Natural killer cell (primary cell): Measurements from ENCODE around the gene B3GALT5. TPM values are rescaled to one million over a fixed set of nuclear protein-coding genes. Genes with fewer than 3 reads are reported as not detected.

Source experiments
- ATAC-seq, 3 donors: fragments of 150-1000 bp in 2 of 3; fragments of 200-7000 bp in 1 of 3; cut with Tn5 transposase; 1 replicate in 1 of 3; 2 replicates in 2 of 3; pipeline ENCODE4 v1.10.0; 2021; ENCODE audit warnings: mild to moderate bottlenecking in 2 of 3, moderate library complexity in 2 of 3
- DNase-seq, 2 donors: peaks; one replicate each; pipeline versions ENCODE4 v3.0.0 to v3.0.0-alpha.2; 2013 to 2021; ENCODE audit warnings: mixed read lengths in 1 of 2
- H3K27ac ChIP-seq: one replicate; pipeline ENCODE4 v1.5.1; 2013; ENCODE audit warnings: mild to moderate bottlenecking, low read length
- H3K27me3 ChIP-seq: one replicate; pipeline ENCODE4 v1.6.1; 2013; ENCODE audit warnings: low read length; ENCODE audit not compliant: control insufficient read depth, insufficient read depth
- H3K36me3 ChIP-seq: one replicate; pipeline ENCODE4 v1.6.1; 2013; ENCODE audit warnings: low read length; ENCODE audit not compliant: control insufficient read depth, insufficient read depth
- H3K4me1 ChIP-seq: one replicate; pipeline ENCODE4 v1.6.1; 2013; ENCODE audit warnings: low read length; ENCODE audit not compliant: control insufficient read depth, insufficient read depth
- H3K4me3 ChIP-seq: one replicate; pipeline ENCODE4 v1.5.1; 2013; ENCODE audit warnings: low read length
- H3K9me3 ChIP-seq: one replicate; pipeline ENCODE4 v1.6.1; 2013; ENCODE audit warnings: low read length; ENCODE audit not compliant: control insufficient read depth, insufficient read depth
- H3K27ac Mint-ChIP-seq, 2 donors: one replicate each; pipeline ENCODE4 v1.8.0; 2022; ENCODE audit warnings: mild to moderate bottlenecking in 2 of 2, mixed read lengths in 2 of 2, moderate library complexity in 1 of 2
- H3K27me3 Mint-ChIP-seq, 2 donors: one replicate each; pipeline ENCODE4 v1.8.0; 2022; ENCODE audit warnings: low read depth in 2 of 2, mixed read lengths in 2 of 2
- H3K36me3 Mint-ChIP-seq: one replicate; pipeline ENCODE4 v1.8.0; 2022; ENCODE audit warnings: mixed read lengths
- H3K4me1 Mint-ChIP-seq, 2 donors: one replicate each; pipeline ENCODE4 v1.8.0; 2022; ENCODE audit warnings: mixed read lengths in 2 of 2
- H3K4me3 Mint-ChIP-seq: one replicate; pipeline ENCODE4 v1.8.0; 2022; ENCODE audit warnings: mild to moderate bottlenecking, moderate library complexity, mixed read lengths
- H3K9me3 Mint-ChIP-seq, 2 donors: one replicate each; pipeline ENCODE4 v1.8.0; 2022; ENCODE audit warnings: mixed read lengths in 2 of 2
- CTCF ChIP-seq: fragments of 200-600 bp; IDR thresholded peaks from one replicate; pipeline ENCODE4 v1.8.0; 2022; ENCODE audit warnings: antibody characterized with exemption
- WGBS: methylation state at CpG from one replicate; pipeline ENCODE4 v1.1.7; 2013; ENCODE audit warnings: missing lambda C conversion rate; ENCODE audit not compliant: insufficient coverage; 5-methylcytosine and 5-hydroxymethylcytosine counted together
- intact Hi-C: fragments of 100-400 bp; cut with micrococcal nuclease; formaldehyde crosslinking; loops from one replicate; pipeline ENCODE4 v1.14.2; 2022
- total RNA-seq, 4 donors: library from RNA; stranded (reverse); fragments of 120-200 nt in 1 of 4; gene quantifications; one replicate each; pipeline versions ENCODE4 v1.2.3 to v1.2.4, GENCODE V29; 2013 to 2022

B3GALT5 gene
- total RNA-seq, 3 donors from 2014 or later (not counting 1 experiment from before 2014, with no cell fraction given), result 0.05 TPM; not detected in 2

- no peak for TF ChIP-seq CTCF
- no peaks in the 10 kb centered on the region for H3K36me3 ChIP-seq
- Mint-ChIP-seq H3K4me3 (no peak overlapping the region), H3K36me3 (no peaks in the 10 kb centered on the region), H3K4me1 (no peaks in the 10 kb centered on the region), H3K27ac (no peak overlapping the region), H3K27me3 (peaks cover 12 to 18% of the 10 kb centered on the region in 2 donors), H3K9me3 (no peaks in the 10 kb centered on the region)
- H3K4me1 ChIP-seq, result no peaks in the 10 kb centered on the region
- no peak overlapping the region for H3K27ac ChIP-seq
- intact Hi-C loops, result no loop called here
- H3K27me3 ChIP-seq, result no peaks in the 10 kb centered on the region
- no peak overlapping the region for H3K4me3 ChIP-seq
- ATAC-seq (no peak), DNase-seq (no peak)
- H3K9me3 ChIP-seq, result no peaks in the 10 kb centered on the region
- WGBS, result 91% methylated on average over 10 of the region's 10 CpGs
Observed at GRCh38 chr21:39631842-39632562, 19.3 kb downstream of the B3GALT5 start.

- no peak overlapping the region for H3K27ac ChIP-seq
- TF ChIP-seq CTCF, result no peak
- DNase-seq (no peak), ATAC-seq (no peak)
- H3K9me3 Mint-ChIP-seq, result no peaks in the 10 kb centered on the region
- H3K36me3 ChIP-seq, result no peaks in the 10 kb centered on the region
- H3K27ac Mint-ChIP-seq, result no peak overlapping the region
- no peak overlapping the region for H3K4me3 ChIP-seq
- H3K36me3 Mint-ChIP-seq, result no peaks in the 10 kb centered on the region
- 100% methylated on average over 1 of the region's 1 CpG for WGBS
- H3K4me1 Mint-ChIP-seq, result no peaks in the 10 kb centered on the region
- H3K4me1 ChIP-seq, result no peaks in the 10 kb centered on the region
- intact Hi-C loops, result no loop called here
- H3K27me3 Mint-ChIP-seq, result peaks cover 15 to 24% of the 10 kb centered on the region in 2 donors
- H3K9me3 ChIP-seq, result no peaks in the 10 kb centered on the region
- H3K4me3 Mint-ChIP-seq, result no peak overlapping the region
- no peaks in the 10 kb centered on the region for H3K27me3 ChIP-seq
Observed at GRCh38 chr21:39632796-39633442, 20.2 kb downstream of the B3GALT5 start.

GRCh38 chr21:39633770-39634181 lies 21.0 kb downstream of the B3GALT5 start:
- DNase-seq (no peak), ATAC-seq (no peak)
- no peaks in the 10 kb centered on the region for H3K4me1 Mint-ChIP-seq
- peaks cover 15 to 26% of the 10 kb centered on the region in 2 donors for H3K27me3 Mint-ChIP-seq
- intact Hi-C loops, result no loop called here
- H3K36me3 Mint-ChIP-seq, result no peaks in the 10 kb centered on the region
- Histone ChIP-seq H3K36me3 (no peaks in the 10 kb centered on the region), H3K4me3 (no peak overlapping the region), H3K27ac (no peak overlapping the region), H3K9me3 (no peaks in the 10 kb centered on the region), H3K4me1 (no peaks in the 10 kb centered on the region), H3K27me3 (no peaks in the 10 kb centered on the region)
- no peaks in the 10 kb centered on the region for H3K9me3 Mint-ChIP-seq
- no peak overlapping the region for H3K27ac Mint-ChIP-seq
- 95% methylated on average over 5 of the region's 5 CpGs for WGBS
- H3K4me3 Mint-ChIP-seq, result no peak overlapping the region
- no peak for TF ChIP-seq CTCF
